ENCODE results near the gene GPRIN2.

The GPRIN2 gene

DNA sequence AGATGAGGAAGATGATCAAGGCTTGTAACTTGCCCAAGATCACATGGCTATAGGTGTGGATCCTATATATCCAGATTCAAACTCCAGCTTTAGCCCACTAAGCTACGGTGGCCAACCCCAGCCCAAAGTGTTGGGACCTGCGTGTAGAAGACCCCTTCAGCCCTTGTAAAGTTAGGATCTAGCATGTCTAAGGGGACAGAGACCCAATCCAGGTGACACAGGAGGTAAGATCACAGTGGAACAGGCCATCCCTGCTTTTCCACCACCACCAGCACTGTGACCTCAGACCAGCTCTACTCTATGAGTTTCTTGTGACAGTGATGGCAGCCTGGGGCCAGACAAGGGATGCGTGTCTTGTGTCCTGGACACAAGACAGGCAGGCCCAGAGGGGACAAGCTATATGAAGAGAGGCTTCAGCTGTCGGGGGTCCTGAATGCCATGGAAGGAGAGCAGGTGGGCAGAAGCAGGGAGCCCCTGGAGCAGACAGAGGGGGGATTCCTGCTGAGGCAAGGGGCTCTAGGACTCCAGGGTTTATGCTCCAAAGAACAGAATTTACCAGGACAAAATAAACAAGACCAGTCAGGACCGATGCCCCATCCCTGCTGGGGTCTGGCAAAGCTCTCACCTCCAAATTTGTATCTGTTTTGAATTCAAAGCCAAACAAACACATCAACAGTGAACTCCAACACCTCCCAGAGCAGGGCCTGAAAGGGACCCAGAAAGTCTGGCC is 10.4 kb downstream of the GPRIN2 start:
- in situ Hi-C loops (cut with HindIII; ENCODE audit: low sequenced_read_pairs): no loop called here
- TF ChIP-seq, protein P1, sequence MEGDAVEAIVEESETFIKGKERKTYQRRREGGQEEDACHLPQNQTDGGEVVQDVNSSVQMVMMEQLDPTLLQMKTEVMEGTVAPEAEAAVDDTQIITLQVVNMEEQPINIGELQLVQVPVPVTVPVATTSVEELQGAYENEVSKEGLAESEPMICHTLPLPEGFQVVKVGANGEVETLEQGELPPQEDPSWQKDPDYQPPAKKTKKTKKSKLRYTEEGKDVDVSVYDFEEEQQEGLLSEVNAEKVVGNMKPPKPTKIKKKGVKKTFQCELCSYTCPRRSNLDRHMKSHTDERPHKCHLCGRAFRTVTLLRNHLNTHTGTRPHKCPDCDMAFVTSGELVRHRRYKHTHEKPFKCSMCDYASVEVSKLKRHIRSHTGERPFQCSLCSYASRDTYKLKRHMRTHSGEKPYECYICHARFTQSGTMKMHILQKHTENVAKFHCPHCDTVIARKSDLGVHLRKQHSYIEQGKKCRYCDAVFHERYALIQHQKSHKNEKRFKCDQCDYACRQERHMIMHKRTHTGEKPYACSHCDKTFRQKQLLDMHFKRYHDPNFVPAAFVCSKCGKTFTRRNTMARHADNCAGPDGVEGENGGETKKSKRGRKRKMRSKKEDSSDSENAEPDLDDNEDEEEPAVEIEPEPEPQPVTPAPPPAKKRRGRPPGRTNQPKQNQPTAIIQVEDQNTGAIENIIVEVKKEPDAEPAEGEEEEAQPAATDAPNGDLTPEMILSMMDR (IDR thresholded peaks at IDR 0.05; ENCODE audit: low read depth, low read length): no peak
- DNase-seq (ENCODE audit: low read depth, low spot score): no peak
- H3K4me3 ChIP-seq (ENCODE audit: low read depth, low read length): no peak overlapping the region

GRCh38 chr10:46544989-46545791 is 11.3 kb downstream of the GPRIN2 start:
- H3K4me3 ChIP-seq (ENCODE audit: low read depth, low read length): no peak overlapping the region
- in situ Hi-C loops (cut with HindIII; ENCODE audit: low sequenced_read_pairs): no loop called here
- no peak for DNase-seq (ENCODE audit: low read depth, low spot score)
- TF ChIP-seq, protein P1 (IDR thresholded peaks at IDR 0.05; ENCODE audit: low read depth, low read length): peak; percentile 47

DNA sequence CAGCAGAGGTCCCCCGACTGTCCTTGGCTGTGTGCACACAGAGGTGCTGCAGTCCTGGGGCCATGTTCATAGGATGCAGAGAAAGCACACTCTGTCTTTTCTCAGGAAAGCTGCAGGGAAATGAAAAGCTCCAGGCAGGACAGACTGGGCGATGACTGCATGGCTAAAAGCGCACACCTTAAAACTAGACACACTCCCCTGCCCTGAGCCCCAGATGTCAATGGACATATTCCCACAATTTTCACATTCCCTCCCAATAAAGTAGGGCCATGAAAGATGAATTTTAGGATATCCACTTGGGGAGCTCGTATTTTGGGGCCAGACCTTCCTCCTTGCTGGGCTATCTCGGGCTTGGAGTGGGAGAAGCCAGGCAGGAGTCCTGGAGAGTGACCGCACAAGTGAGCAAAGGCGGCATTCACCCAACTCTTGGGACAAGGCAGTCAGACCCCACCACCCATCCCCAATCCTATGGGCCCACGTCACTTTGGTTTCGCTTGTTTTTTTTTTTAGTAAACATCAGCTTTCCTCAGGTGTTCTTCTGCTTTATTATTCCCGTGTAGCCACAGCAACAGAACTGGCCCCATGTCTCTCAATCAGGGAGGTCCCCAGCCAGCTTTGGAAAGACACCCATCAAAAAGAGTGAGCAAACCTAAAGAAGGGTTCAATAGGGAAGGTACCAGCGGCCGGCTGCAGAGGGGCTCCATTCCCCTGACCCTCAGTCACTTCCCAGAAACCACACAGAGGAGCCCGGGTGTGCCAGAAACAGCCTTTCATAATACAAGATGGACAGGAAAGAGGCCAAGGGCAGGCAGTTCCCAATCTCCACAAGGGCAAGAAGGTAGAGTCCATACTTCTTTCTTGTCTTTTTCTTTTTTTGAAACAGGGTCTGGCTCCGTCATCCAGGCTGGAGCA is 12.7 kb downstream of the GPRIN2 start:
- H3K4me3 ChIP-seq (ENCODE audit: low read depth, low read length): no peak overlapping the region
- no peak for DNase-seq (ENCODE audit: low read depth, low spot score)
- in situ Hi-C loops (cut with HindIII; ENCODE audit: low sequenced_read_pairs): no loop called here
- TF ChIP-seq, protein P1 (IDR thresholded peaks at IDR 0.05; ENCODE audit: low read depth, low read length): no peak

DNA sequence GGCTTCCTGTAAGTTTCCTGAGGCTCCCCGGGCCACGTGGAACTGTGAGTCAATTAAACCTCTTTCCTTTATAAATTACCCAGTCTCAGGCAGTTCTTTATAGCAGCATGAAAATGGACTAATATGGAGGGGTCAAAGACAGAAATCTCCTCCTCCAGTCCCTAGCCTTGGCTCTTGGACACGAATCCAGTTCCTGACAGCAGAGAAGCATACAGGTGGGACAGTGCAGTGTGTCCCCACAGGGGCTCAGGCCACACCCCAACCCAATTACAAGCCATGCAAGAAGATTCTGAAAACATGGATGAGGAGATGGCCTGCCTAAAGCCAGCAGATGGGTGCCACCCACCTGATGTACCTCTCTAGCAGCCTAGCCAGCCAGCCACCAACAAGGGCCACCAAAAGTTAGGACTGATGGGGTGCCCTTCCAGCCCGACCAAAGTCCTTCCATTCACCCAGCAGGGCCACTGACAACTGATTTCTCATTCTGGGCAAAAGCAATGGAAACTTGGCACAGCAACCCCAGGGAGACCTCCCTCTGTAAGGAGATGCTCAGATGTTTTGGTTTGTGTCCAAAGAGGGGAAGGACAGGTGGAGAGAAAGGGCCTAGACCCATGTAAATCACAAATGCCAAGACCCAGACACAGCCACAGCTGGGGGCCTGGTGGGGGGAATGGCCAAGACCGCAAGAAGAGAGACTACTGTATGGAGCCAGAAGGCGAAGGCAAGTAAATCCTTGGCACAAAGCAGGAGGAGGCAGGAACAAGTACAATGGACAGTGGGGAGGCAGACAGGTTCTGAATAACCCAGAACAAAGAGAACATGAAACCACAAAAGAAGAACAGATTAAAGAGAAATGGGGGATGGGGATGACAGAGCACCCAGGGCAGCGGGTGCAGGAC is 13.6 kb downstream of the GPRIN2 start:
- in situ Hi-C loops (cut with HindIII; ENCODE audit: low sequenced_read_pairs): no loop called here
- TF ChIP-seq, protein P1 (IDR thresholded peaks at IDR 0.05; ENCODE audit: low read depth, low read length): no peak
- no peak overlapping the region for H3K4me3 ChIP-seq (ENCODE audit: low read depth, low read length)
- DNase-seq (ENCODE audit: low read depth, low spot score): no peak

DNA sequence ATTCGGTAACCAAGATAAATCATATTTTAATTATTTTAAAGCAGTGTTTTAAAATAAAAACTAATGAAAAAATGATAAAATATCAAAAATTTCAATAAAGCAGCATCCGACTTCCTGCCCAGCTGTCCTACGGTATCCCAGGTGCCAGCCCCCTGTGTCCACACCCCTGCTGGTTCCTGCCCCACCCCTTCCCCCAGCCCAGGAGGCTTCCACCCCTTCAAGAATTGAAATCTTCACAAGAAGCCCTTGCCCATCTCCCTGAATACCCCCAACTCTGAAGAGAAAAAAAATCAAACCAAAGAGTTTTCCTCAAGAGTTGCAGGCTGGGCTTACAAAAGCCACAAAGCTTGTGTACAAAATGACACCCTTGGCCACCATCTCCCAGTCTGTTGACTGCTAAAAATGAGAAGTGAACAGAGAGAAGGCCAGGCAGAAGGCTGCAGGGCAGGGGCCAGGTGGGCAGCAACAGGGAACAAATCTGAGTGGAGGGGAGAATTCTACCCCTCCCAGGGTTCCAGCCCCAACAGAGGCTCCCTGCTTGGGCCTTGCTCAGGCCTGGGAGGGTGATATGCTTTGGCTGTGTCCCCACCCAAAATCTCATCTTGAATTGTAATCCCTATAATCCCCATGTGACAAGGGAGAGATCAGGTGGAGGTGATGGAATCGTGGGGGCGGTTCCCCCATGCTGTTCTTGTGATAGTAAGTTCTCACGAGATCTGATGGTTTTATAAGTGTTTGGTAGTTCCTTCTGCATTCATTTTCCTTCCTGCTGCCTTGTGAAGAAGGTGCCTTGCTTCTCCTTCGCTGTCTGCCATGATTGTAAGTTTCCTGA is 14.5 kb downstream of the GPRIN2 start:
- H3K4me3 ChIP-seq (ENCODE audit: low read depth, low read length): no peak overlapping the region
- TF ChIP-seq, protein P1 (IDR thresholded peaks at IDR 0.05; ENCODE audit: low read depth, low read length): no peak
- DNase-seq (ENCODE audit: low read depth, low spot score): no peak
- in situ Hi-C loops (cut with HindIII; ENCODE audit: low sequenced_read_pairs): no loop called here
